GM12878 (cell line): Measurements from ENCODE around the gene SLC25A33. TPM values are rescaled to one million over a fixed set of nuclear protein-coding genes. Genes with fewer than 3 reads are reported as not detected.

Source experiments
- BCLAF1 ChIP-seq: fragments of 450-650 bp; IDR thresholded peaks from 2 replicates; pipeline ENCODE4 v1.6.1; 2017; ENCODE audit warnings: antibody characterized with exemption, mild to moderate bottlenecking, moderate library complexity
- CEBPZ ChIP-seq: fragments of 150-350 bp; IDR thresholded peaks from 2 replicates; pipeline ENCODE4 v1.6.1; 2016; ENCODE audit warnings: low read depth, low read length
- ELK1 ChIP-seq: IDR thresholded peaks from 2 replicates; pipeline ENCODE4 v1.6.1; 2012; ENCODE audit warnings: low read depth, low read length, improper control_type of control experiment
- HDGF ChIP-seq: fragments of 450-650 bp; IDR thresholded peaks from 2 replicates; pipeline ENCODE4 v1.6.1; 2016; ENCODE audit warnings: antibody characterized with exemption
- NFYA ChIP-seq: IDR thresholded peaks from 2 replicates; pipeline ENCODE4 v1.6.1; 2011; ENCODE audit warnings: low read depth, mild to moderate bottlenecking, low read length, improper control_type of control experiment, borderline replicate concordance
- RB1 ChIP-seq: fragments of 450-650 bp; formaldehyde crosslinking; IDR thresholded peaks from 2 replicates; pipeline ENCODE4 v1.6.1; 2017; ENCODE audit warnings: mild to moderate bottlenecking, borderline replicate concordance
- RBBP5 ChIP-seq: fragments of 200-600 bp; sonication (generic); conservative IDR thresholded peaks from 2 replicates; pipeline ENCODE4 v1.6.1; 2016
- RELA ChIP-seq: fragments of 450-650 bp; IDR thresholded peaks from 2 replicates; pipeline ENCODE4 v1.8.0; 2014; ENCODE audit warnings: borderline replicate concordance; ENCODE audit not compliant: partially characterized antibody
- REST ChIP-seq: IDR thresholded peaks from 2 replicates; pipeline ENCODE4 v1.6.1; 2012; ENCODE audit warnings: mild to moderate bottlenecking, low read depth, low read length
- SIN3A ChIP-seq: IDR thresholded peaks from 2 replicates; pipeline ENCODE4 v1.6.1; 2012; ENCODE audit warnings: low read depth, low read length, improper control_type of control experiment
- SMAD1 ChIP-seq: fragments of 450-650 bp; IDR thresholded peaks from 2 replicates; pipeline ENCODE4 v1.6.1; 2018; ENCODE audit warnings: mild to moderate bottlenecking, low read depth; ENCODE audit not compliant: partially characterized antibody
- TBL1XR1 ChIP-seq: IDR thresholded peaks from 2 replicates; pipeline ENCODE4 v1.6.1; 2012; ENCODE audit warnings: low read depth, low read length, improper control_type of control experiment
- ZBTB40 ChIP-seq: fragments of 450-650 bp; IDR thresholded peaks from 2 replicates; pipeline ENCODE4 v1.6.1; 2016; ENCODE audit warnings: mild to moderate bottlenecking, moderate library complexity, borderline replicate concordance
- ZNF622 ChIP-seq: fragments of 450-650 bp; IDR thresholded peaks from 2 replicates; pipeline ENCODE4 v1.6.1; 2017; ENCODE audit warnings: mild to moderate bottlenecking, inconsistent platforms
- polyA plus RNA-seq, 11 experiments: library from polyadenylated mRNA; depleted of rRNA in 4 of 11; unstranded in 6 of 11; stranded (reverse) in 5 of 11; fragments of >200 nt; fragmentation: Nextera tagmentation in 4 of 11; fragmentation: Illumina TruSeq in 1 of 11; extraction: Ambion mirVana in 4 of 11; extraction: Trizol in 1 of 11; gene quantifications; 1 replicate in 1 of 11; 2 replicates in 10 of 11; pipeline versions ENCODE4 v1.2.1 to v1.2.3, GENCODE V29; 2011 to 2016; ENCODE audit warnings: inconsistent platforms in 2 of 11, missing spikeins in 2 of 11, low read depth in 1 of 11
- total RNA-seq, 4 experiments: library from RNA; depleted of rRNA in 3 of 4; stranded (reverse); fragments of >200 nt in 3 of 4; fragmentation: Illumina TruSeq in 1 of 4; extraction: Trizol in 1 of 4; gene quantifications; 2 replicates each; pipeline versions ENCODE4 v1.2.1 to v1.2.3, GENCODE V29; 2013 to 2021

Gene SLC25A33
- total and polyA plus RNA-seq, 10 of the 15 experiments (the other 5 are each of a cell fraction or from before 2014, with no cell fraction given) = 1.7 to 11.2 (median 8.4) TPM

- TF ChIP-seq REST (no peak), RBBP5 (no peak), BCLAF1 (no peak), RELA (peak; percentile 21), ZNF622 (no peak), NFYA (no peak), CEBPZ (no peak), SMAD1 (no peak), ELK1 (no peak), TBL1XR1 (no peak), HDGF (no peak), SIN3A (no peak), RB1 (peak; percentile 62; the same call in 1 of the 2 replicates), ZBTB40 (no peak)
Observed at GRCh38 chr1:9490605-9491339, 48.5 kb upstream of the SLC25A33 start (continued).
